ENCODE measurements around the gene TMEM169.

TMEM169 gene

GRCh38 chr2:216069028-216069427 is 12.7 kb upstream of the TMEM169 start:
- no peak for DNase-seq (ENCODE audit: extremely low read depth, low read depth)
- no peak overlapping the region for H3K4me3 ChIP-seq (replicated peaks; ENCODE audit: low read depth, low read length)
- TF ChIP-seq, protein P1, sequence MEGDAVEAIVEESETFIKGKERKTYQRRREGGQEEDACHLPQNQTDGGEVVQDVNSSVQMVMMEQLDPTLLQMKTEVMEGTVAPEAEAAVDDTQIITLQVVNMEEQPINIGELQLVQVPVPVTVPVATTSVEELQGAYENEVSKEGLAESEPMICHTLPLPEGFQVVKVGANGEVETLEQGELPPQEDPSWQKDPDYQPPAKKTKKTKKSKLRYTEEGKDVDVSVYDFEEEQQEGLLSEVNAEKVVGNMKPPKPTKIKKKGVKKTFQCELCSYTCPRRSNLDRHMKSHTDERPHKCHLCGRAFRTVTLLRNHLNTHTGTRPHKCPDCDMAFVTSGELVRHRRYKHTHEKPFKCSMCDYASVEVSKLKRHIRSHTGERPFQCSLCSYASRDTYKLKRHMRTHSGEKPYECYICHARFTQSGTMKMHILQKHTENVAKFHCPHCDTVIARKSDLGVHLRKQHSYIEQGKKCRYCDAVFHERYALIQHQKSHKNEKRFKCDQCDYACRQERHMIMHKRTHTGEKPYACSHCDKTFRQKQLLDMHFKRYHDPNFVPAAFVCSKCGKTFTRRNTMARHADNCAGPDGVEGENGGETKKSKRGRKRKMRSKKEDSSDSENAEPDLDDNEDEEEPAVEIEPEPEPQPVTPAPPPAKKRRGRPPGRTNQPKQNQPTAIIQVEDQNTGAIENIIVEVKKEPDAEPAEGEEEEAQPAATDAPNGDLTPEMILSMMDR (IDR thresholded peaks at IDR 0.05; ENCODE audit: low read depth, low read length, missing control alignments), result no peak

- DNase-seq (ENCODE audit: extremely low read depth, low read depth), result no peak
- H3K4me3 ChIP-seq (replicated peaks; ENCODE audit: low read depth, low read length), result no peak overlapping the region
- TF ChIP-seq, protein P1 (IDR thresholded peaks at IDR 0.05; ENCODE audit: low read depth, low read length, missing control alignments), result no peak
Observed at GRCh38 chr2:216070195-216070594, 11.5 kb upstream of the TMEM169 start.

DNA sequence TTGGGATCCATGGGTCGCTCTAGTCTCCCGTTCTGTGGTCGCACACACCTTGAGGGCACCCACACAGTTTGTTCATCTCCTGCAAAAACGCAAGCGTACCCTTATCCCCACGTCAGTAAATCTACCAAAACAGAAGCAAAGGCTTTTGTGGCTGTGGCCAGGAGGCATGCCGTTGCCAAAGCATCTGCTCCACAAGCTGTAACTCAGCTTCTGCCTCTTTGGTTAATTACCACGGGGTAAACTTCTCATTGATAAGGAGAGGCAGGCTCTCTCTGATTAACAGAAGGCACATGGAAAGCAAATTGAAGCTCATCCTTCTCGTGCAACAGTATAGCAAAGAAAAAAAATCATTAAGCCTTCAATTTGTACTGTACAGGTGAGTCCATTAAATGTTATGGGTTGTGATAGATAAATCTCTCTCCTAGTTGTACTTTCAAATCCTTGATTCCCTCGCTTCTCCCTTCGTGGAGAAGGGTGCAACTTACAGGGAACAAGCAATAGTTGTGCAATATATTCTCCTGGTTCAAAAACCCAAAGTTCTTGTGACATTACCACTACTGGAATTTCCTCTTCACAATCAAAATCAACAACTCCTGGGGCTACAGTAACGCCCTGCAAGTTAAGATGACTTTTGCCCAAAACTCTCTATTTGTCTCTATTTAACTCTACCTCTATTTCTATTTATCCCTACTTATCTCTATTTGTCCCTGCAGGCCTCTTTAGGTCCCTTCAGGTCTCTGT is 10.4 kb upstream of the TMEM169 start:
- DNase-seq (ENCODE audit: extremely low read depth, low read depth), result no peak
- TF ChIP-seq, protein P1 (IDR thresholded peaks at IDR 0.05; ENCODE audit: low read depth, low read length, missing control alignments), result no peak
- H3K4me3 ChIP-seq (replicated peaks; ENCODE audit: low read depth, low read length), result no peak overlapping the region

GRCh38 chr2:216072473-216072872 is 9.2 kb upstream of the TMEM169 start:
- TF ChIP-seq, protein P1 (IDR thresholded peaks at IDR 0.05; ENCODE audit: low read depth, low read length, missing control alignments), result no peak
- no peak overlapping the region for H3K4me3 ChIP-seq (replicated peaks; ENCODE audit: low read depth, low read length)
- no peak for DNase-seq (ENCODE audit: extremely low read depth, low read depth)

GRCh38 chr2:216073773-216074172 is 7.9 kb upstream of the TMEM169 start:
- DNase-seq (ENCODE audit: extremely low read depth, low read depth), result no peak
- TF ChIP-seq, protein P1 (IDR thresholded peaks at IDR 0.05; ENCODE audit: low read depth, low read length, missing control alignments), result no peak
- H3K4me3 ChIP-seq (replicated peaks; ENCODE audit: low read depth, low read length), result no peak overlapping the region

DNA sequence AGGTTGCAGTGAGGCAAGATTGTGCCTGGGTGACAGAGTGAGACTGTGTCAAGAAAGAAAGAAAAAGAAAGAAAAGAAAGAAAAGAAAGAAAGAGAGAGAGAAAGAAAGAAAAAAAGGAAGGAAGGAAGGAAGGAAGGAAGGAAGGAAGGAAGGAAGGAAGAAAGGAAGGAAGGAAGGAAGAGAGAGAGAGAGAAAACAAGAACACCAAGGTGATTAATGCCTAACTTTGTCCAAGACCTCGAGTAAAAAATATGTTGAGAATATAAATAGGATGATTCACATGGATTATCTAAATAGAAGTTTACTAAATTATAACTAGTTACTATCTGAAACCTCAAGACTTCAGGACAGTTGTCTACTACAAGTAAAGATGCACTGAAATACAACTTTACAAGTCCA is 7.3 kb upstream of the TMEM169 start:
- no peak overlapping the region for H3K4me3 ChIP-seq (replicated peaks; ENCODE audit: low read depth, low read length)
- DNase-seq (ENCODE audit: extremely low read depth, low read depth), result no peak
- TF ChIP-seq, protein P1 (IDR thresholded peaks at IDR 0.05; ENCODE audit: low read depth, low read length, missing control alignments), result no peak

DNA sequence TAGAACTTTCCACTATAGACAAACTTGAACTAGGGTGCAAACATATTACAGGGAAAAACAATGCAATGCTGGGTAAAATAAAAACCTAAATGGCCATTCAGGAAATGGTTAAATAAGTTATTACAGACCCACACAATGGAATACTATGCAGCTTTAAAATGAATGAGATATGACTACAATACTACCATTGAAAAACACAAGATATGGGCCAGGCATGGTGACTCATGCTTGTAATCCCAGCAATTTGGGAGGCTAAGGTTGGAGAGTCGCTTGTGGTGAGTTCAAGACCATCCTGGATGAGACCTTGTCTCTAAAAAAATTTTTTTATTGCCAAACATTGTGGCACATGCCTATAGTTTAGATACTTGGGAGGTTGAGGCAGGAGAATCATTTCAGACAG is 6.9 kb upstream of the TMEM169 start:
- no peak for DNase-seq (ENCODE audit: extremely low read depth, low read depth)
- H3K4me3 ChIP-seq (replicated peaks; ENCODE audit: low read depth, low read length), result no peak overlapping the region
- TF ChIP-seq, protein P1 (IDR thresholded peaks at IDR 0.05; ENCODE audit: low read depth, low read length, missing control alignments), result no peak
